ENCODE measurements around the gene HHATL. TPM values are rescaled to one million over a fixed set of nuclear protein-coding genes. Genes with fewer than 3 reads are reported as not detected.

HHATL gene, protein sequence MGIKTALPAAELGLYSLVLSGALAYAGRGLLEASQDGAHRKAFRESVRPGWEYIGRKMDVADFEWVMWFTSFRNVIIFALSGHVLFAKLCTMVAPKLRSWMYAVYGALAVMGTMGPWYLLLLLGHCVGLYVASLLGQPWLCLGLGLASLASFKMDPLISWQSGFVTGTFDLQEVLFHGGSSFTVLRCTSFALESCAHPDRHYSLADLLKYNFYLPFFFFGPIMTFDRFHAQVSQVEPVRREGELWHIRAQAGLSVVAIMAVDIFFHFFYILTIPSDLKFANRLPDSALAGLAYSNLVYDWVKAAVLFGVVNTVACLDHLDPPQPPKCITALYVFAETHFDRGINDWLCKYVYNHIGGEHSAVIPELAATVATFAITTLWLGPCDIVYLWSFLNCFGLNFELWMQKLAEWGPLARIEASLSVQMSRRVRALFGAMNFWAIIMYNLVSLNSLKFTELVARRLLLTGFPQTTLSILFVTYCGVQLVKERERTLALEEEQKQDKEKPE
- total RNA-seq (100 to 1,000 TPM; 480 to 768 (median 570) TPM), polyA plus RNA-seq (622 TPM)
- long read RNA-seq, donor 1, transcript HHATL-211 (2 exons, 587 nt), result minor isoform, 16 of 769 reads
- long read RNA-seq, donor 1, transcript HHATL-209 (3 exons, 702 nt), result minor isoform, 54 of 769 reads
- long read RNA-seq, donor 1, transcript HHATL-205 (12 exons, 1,865 nt), result major isoform, 520 of 769 reads
- long read RNA-seq, donor 1, partial matches to known transcripts, result 99 of 769 reads
- long read RNA-seq, donor 1, other reads (novel, unspliced or antisense), result 80 of 769 reads
- long read RNA-seq, donor 2, transcript HHATL-209 (3 exons, 702 nt), result minor isoform, 71 of 480 reads
- long read RNA-seq, donor 2, transcript HHATL-211 (2 exons, 587 nt), result minor isoform, 20 of 480 reads
- long read RNA-seq, donor 2, transcript HHATL-205 (12 exons, 1,865 nt), result major isoform, 280 of 480 reads
- long read RNA-seq, donor 2, partial matches to known transcripts, result 57 of 480 reads
- long read RNA-seq, donor 2, other reads (novel, unspliced or antisense), result 52 of 480 reads
- long read RNA-seq, donor 3, transcript HHATL-211 (2 exons, 587 nt), result minor isoform, 20 of 1,640 reads
- long read RNA-seq, donor 3, transcript HHATL-209 (3 exons, 702 nt), result minor isoform, 13 of 1,640 reads
- long read RNA-seq, donor 3, transcript HHATL-205 (12 exons, 1,865 nt), result major isoform, 1,331 of 1,640 reads
- long read RNA-seq, donor 3, partial matches to known transcripts, result 88 of 1,640 reads
- long read RNA-seq, donor 3, other reads (novel, unspliced or antisense), result 187 of 1,640 reads
- long read RNA-seq, donor 4, transcript HHATL-211 (2 exons, 587 nt), result minor isoform, 25 of 712 reads
- long read RNA-seq, donor 4, transcript HHATL-205 (12 exons, 1,865 nt), result major isoform, 459 of 712 reads
- long read RNA-seq, donor 4, transcript HHATL-209 (3 exons, 702 nt), result minor isoform, 71 of 712 reads
- long read RNA-seq, donor 4, partial matches to known transcripts, result 61 of 712 reads
- long read RNA-seq, donor 4, other reads (novel, unspliced or antisense), result 92 of 712 reads

DNA sequence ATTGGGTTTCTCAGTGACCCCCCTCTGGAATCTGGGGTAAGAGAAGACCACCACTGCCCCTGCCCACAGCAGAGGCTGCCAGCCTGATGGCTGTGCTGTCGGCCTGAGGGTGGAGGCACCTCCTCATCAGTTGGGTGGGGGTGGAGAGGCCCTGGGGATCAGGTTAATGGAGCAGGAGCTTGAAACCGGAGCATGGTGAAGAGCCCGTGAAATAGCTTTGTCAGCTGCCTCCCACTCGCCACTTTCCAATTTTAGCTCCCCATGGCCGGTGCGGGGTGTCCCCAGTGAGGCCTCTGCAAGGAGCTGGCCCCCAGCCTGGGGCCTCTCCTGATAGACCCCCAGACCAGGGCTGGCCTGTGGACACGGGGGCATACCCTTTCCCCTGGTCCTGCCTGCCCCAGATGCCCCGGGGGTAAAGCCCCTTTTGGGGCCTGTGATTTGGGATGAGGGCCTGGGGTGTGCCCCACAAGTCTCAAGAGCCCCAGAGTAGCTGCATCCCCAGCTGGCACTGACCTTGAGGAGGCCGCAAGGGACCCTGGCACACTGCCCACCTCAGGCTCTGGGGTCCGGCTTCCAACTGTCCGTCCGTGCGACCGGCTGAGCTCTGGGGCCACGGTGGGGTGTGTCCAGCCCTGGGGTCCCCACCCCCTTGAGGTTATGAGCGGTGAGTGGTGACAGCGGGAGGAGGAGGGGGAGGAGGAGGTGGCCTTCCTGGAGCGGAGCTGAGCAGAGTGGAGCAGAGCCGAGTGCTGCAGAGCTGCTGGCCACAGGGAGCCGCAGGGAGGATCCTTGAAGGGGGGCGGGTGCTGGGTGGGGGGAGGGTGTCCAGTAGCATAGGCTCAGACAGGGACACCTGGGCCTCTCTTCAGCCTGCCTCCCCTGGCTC lies at the start of gene HHATL:
TSS of gene HHATL (minus strand) at position 733 of the 886 bp plus-strand sequence. CDS start 1,972 bp downstream, outside the sequence.
- 39% methylated on average over 21 of the region's 21 CpGs for WGBS
- DNase-seq (peak; percentile 70 to 89 (median 86)), ATAC-seq (peak; percentile 72 to 79)
- H3K27ac ChIP-seq (ENCODE audit: low read length), result peak within 1 kb of the TSS; percentile 97
- no peaks in the 10 kb centered on the region for H3K27me3 ChIP-seq (ENCODE audit: control insufficient read depth, insufficient read depth)
- no peaks in the 10 kb centered on the region for H3K4me1 ChIP-seq (ENCODE audit: control insufficient read depth, insufficient read depth, low read length)
- intact Hi-C loops (cut with DNase I), result loop anchor here in 1 of 4 donors (5.0 kb wide), 1 partner anchor 40 kb away; no protein-coding TSS in a partner anchor
- H3K9me3 ChIP-seq (ENCODE audit: control insufficient read depth, low read length), result no peaks in the 10 kb centered on the region
- H3K4me3 ChIP-seq (ENCODE audit: low read length), result peak within 1 kb of the TSS; percentile 47

DNA sequence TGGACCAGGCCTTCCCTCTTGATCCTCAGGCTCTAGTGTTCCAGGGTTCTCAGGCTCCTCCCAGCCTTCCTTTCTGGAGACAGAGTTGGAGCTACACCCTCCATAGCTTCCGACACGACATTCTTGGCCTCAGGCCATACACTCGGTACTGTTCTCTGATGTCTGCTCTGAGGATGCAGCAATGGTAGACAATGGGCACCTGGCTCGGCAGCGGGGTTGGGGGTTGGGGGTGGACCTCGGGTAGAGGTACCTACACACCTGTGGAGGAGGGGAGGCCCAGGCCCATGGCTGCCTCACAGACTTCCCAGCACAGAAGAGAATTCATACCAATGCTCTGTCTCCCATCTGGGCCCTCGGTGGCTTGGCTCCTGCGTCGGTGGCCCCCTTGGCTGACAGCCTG lies 49.0 kb upstream of the HHATL start:
- Histone ChIP-seq H3K4me1 (ENCODE audit: control insufficient read depth, insufficient read depth, low read length) (peaks cover 8% of the 10 kb centered on the region), H3K4me3 (ENCODE audit: low read length) (no peak overlapping the region), H3K27ac (ENCODE audit: low read length) (no peak overlapping the region), H3K27me3 (ENCODE audit: control insufficient read depth, insufficient read depth) (no peaks in the 10 kb centered on the region), H3K9me3 (ENCODE audit: control insufficient read depth, low read length) (no peaks in the 10 kb centered on the region)
- intact Hi-C loops (cut with DNase I), result loop anchor here in 1 of 4 donors (10.0 kb wide), 1 partner anchor 507 kb away; no protein-coding TSS in a partner anchor
- peak in 1 of 2 donors; percentile 30 for ATAC-seq
- 56% methylated on average over 9 of the region's 9 CpGs for WGBS
- DNase-seq, result no peak

DNA sequence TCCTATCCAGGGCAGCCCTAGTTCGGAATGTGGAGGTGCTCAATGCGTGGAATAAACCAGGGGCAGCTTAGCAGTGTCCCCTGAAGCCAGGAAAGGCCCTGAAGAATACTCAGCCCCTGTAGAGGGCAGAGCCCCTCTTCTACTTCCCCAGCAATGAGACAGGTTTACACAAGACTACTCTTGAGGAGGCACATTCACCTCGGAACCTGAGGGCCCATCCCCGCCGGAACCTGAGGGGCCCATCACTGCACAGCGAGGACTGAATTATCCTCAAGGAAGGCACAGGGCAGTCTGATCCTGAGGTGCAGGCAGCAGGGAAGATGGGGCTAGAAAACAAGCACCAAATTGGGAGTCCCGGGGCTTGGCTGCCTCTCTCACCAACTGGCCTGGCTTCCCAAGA lies 48.2 kb upstream of the HHATL start:
- Histone ChIP-seq H3K4me1 (ENCODE audit: control insufficient read depth, insufficient read depth, low read length) (peaks cover 13% of the 10 kb centered on the region), H3K27ac (ENCODE audit: low read length) (no peak overlapping the region), H3K9me3 (ENCODE audit: control insufficient read depth, low read length) (no peaks in the 10 kb centered on the region), H3K27me3 (ENCODE audit: control insufficient read depth, insufficient read depth) (no peaks in the 10 kb centered on the region), H3K4me3 (ENCODE audit: low read length) (no peak overlapping the region)
- no peak for DNase-seq
- intact Hi-C loops (cut with DNase I), result loop anchor here in 1 of 4 donors (10.0 kb wide), 1 partner anchor 506 kb away; no protein-coding TSS in a partner anchor
- ATAC-seq, result no peak
- WGBS, result 94% methylated on average over 7 of the region's 7 CpGs

DNA sequence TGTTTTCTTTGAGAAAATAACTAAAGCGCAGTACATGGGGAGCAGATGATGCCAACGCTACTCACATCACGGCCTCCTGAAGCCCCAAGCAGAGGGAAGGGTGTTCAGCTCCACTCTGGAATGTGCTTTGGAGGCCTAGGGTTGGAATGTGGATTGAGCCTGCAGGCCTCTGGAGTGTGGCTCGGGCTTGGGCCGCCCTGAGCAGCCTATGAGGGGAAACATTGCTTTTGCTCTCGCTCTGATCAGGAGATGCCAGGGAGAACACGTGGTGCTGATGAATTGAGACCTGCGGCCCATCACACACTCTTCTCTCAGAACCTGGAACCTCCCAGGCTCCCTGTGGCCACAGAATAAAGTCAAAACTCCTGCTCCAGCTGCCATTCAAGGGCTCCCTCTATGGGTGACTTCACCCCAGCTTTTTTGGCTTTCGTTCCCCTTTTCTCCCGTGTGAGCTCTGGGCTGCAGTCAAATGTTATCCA lies 47.2 kb upstream of the HHATL start:
- peak; percentile 7 to 19 for ATAC-seq
- no peak overlapping the region for H3K27ac ChIP-seq (ENCODE audit: low read length)
- intact Hi-C loops (cut with DNase I), result loop anchor here (5.0 to 10.0 kb wide), 5 partner anchors 87 to 505 kb away; partner anchors contain the start of genes NKTR (in 1 of the 4), SEC22C (in 1 of the 4) and ZBTB47 (in 1 of the 4)
- no peaks in the 10 kb centered on the region for H3K9me3 ChIP-seq (ENCODE audit: control insufficient read depth, low read length)
- H3K4me3 ChIP-seq (ENCODE audit: low read length), result no peak overlapping the region
- 59% methylated on average over 10 of the region's 10 CpGs for WGBS
- H3K27me3 ChIP-seq (ENCODE audit: control insufficient read depth, insufficient read depth), result no peaks in the 10 kb centered on the region
- peaks cover 15% of the 10 kb centered on the region for H3K4me1 ChIP-seq (ENCODE audit: control insufficient read depth, insufficient read depth, low read length)
- DNase-seq, result no peak

DNA sequence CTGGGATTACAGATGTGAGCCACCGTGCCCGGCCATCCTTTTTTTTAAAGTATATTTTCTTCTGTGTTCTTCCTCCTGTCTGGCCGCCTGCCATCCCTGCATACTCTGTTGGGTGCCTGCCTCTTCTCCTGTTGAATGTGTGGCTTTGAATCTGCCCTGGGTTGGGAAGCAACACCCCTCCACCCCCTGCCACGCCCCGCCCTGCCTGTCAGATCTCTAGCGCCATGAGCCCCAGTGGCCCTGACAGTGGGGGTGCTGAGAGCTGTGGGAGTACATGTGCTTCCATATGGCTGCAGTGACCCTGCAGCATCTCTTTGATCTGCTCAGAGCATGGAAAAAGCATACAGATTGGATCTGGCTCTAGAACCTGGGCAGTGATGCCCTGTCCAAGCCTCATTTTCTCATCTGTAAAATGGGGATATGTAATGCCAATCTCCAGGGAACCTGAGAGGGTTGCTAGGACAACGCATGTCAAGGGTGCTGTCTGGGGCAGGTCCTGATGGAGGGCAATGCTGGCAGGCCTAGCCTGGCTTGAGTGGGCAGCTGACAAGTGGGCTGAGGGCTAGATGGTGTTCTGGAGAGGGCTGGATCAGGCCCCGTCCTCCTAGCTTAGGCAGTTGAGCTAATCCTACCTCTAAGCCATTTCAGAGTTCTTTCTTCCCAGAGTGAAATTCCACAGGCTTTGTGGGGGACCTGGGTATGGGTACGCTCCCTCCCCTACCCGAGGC lies 46.6 kb upstream of the HHATL start:
- Histone ChIP-seq H3K4me1 (ENCODE audit: control insufficient read depth, insufficient read depth, low read length) (peaks cover 15% of the 10 kb centered on the region), H3K9me3 (ENCODE audit: control insufficient read depth, low read length) (no peaks in the 10 kb centered on the region), H3K4me3 (ENCODE audit: low read length) (no peak overlapping the region), H3K27me3 (ENCODE audit: control insufficient read depth, insufficient read depth) (no peaks in the 10 kb centered on the region), H3K27ac (ENCODE audit: low read length) (no peak overlapping the region)
- ATAC-seq (no peak), DNase-seq (no peak)
- 82% methylated on average over 10 of the region's 10 CpGs for WGBS
- intact Hi-C loops (cut with DNase I), result loop anchor here in 3 of 4 donors (5.0 to 10.0 kb wide), 4 partner anchors 87 to 164 kb away; partner anchors contain the start of genes NKTR (in 1 of the 3), SEC22C (in 1 of the 3) and ZBTB47 (in 1 of the 3)

DNA sequence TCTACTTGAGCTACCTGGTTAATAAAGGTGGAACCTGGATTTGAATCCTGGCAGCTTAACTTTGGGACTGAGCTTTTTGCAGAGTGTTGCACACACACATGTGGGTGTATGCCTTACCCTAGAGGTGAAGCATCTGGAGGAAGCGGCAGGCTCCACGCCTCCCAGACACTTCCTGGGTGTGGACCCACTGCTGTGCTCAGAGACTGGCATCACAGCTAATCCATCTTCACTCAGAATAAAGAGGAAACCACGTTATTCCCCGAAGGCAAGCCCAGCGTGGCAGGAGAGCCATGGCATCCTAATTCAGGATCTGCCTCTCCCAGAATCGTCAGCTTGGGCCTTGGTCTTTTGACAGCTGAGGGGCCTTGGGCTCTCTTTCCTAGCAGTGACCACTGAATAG lies 45.0 kb upstream of the HHATL start:
- intact Hi-C loops (cut with DNase I), result loop anchor here in 3 of 4 donors (5.0 to 10.0 kb wide), 4 partner anchors 85 to 163 kb away; partner anchors contain the start of genes NKTR (in 1 of the 3), SEC22C (in 1 of the 3) and ZBTB47 (in 1 of the 3)
- DNase-seq, result no peak
- peaks cover 15% of the 10 kb centered on the region for H3K4me1 ChIP-seq (ENCODE audit: control insufficient read depth, insufficient read depth, low read length)

DNA sequence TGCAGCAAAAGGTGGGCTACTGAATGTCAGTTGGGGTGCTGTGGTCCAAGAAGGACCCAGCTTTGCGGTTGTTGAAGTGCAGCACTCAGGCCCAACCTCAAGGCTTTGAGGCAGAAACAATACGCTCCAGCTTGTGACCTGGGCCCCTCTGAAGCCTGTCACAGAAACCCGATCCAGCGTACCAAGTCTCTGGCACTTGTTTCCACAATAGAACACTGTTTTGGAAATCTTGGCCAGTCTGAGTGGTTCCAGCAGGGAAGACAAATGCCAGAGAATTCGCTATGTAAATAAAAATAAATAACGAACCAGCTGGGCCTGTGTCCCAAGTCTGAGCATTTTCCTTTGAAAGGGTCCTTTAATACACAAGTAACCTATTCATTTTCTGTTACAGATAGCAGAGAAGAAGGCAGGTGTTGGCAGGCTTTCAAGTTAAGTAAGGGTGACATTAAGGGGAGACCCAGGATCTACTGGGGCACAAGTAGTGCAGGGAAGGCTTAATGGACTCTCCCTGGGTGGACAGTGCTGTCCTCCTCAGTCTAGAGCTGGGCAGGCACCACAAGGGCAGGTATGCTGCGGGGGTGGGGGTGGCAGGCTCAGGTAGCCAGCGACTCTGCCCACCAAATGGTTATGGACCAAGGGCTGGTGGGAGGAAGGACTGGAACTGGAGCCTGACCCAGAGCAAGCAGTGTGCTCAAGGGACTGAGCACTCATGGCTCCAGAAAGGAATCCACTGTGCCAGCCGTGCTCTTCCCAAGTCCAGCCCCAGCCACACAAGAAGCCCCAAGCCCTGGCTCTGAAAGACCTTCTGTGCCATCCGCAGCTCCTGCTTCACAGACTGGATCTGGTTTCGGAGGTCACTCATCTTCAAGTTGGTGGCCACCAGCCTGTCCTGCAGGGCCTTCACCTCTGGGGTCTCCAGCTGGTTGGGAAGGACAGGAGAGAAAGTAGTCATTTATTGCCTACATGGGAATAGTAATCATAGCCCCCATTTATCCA lies 44.2 kb upstream of the HHATL start:
- H3K27ac ChIP-seq (ENCODE audit: low read length), result peak overlapping the region; percentile 85
- H3K4me3 ChIP-seq (ENCODE audit: low read length), result no peak overlapping the region
- H3K9me3 ChIP-seq (ENCODE audit: control insufficient read depth, low read length), result no peaks in the 10 kb centered on the region
- WGBS, result 65% methylated on average over 11 of the region's 11 CpGs
- intact Hi-C loops (cut with DNase I), result loop anchor here in 3 of 4 donors (5.0 to 10.0 kb wide), 4 partner anchors 84 to 162 kb away; partner anchors contain the start of genes NKTR (in 1 of the 3), SEC22C (in 1 of the 3) and ZBTB47 (in 1 of the 3)
- DNase-seq (no peak), ATAC-seq (peak; percentile 34 to 58)
- H3K4me1 ChIP-seq (ENCODE audit: control insufficient read depth, insufficient read depth, low read length), result peaks cover 15% of the 10 kb centered on the region
- no peaks in the 10 kb centered on the region for H3K27me3 ChIP-seq (ENCODE audit: control insufficient read depth, insufficient read depth)

More for the DNA sequence above, 45.0 kb upstream of the HHATL start:
- WGBS, result 75% methylated on average over 6 of the region's 6 CpGs
- no peak overlapping the region for H3K27ac ChIP-seq (ENCODE audit: low read length)
- no peaks in the 10 kb centered on the region for H3K9me3 ChIP-seq (ENCODE audit: control insufficient read depth, low read length)
- no peak overlapping the region for H3K4me3 ChIP-seq (ENCODE audit: low read length)
- no peaks in the 10 kb centered on the region for H3K27me3 ChIP-seq (ENCODE audit: control insufficient read depth, insufficient read depth)
- no peak for ATAC-seq

All from right cardiac atrium (tissue), 5 donors.